ENCODE results near the gene TRAK1. TPM values are rescaled to one million over a fixed set of nuclear protein-coding genes. Genes with fewer than 3 reads are reported as not detected.
A peak's percentile ranks its signal among the peaks of the same experiment; 100 is the strongest.
"Not testable (repeated sequence)": the region's sequence is repeated elsewhere in the genome, so short reads cannot be mapped to it uniquely, and the experiment has no call there.

Gene TRAK1
- total RNA-seq, 1 donor from 2014 or later = 38.3 TPM

- DNase-seq (ENCODE audit: low spot score) = no peak
Measured at GRCh38 chr3:42096796-42097565, 5.8 kb downstream of the TRAK1 start.

- no peak for DNase-seq (ENCODE audit: low spot score)
Measured at GRCh38 chr3:42097566-42097946, 6.4 kb downstream of the TRAK1 start.

GRCh38 chr3:42098171-42098570 is 7.0 kb downstream of the TRAK1 start:
- peak; percentile 6 for DNase-seq (ENCODE audit: low spot score)

DNA sequence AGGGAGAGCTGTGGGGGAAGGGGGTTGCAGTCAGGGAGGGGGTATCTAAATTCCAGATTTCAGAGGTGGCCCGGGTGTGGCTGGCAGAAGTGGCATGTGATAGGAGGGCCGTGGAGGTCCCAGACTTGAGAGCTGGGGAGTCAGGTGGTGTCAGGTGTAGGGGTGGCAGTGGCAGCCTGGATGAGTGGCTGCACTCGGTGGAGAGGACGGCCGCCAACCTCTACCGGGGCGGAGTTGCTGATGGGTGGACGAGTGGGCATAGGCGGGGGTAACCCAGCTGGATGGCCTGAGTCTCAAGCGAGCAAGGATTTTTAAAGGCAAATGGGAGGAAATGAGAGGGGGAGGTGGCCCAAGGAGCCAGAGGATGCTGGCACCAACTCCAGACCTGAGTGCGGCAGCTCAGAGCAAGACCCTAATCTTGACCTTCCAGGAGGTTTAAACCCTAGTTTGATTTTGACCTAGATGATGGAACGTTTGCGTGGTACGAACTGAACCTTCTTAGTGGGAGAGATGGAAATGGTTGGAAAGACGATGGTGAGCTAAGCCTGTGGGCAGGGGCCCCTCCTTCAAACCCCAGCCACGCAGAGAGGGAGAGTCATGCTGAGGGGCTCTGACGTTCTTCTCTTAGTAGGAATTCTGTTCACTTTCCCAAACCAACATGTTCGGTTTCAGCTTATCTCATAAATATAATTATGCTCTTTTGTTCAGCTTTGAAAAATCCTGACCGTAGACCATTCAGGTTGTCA is 8.0 kb downstream of the TRAK1 start:
- peak; percentile 88 for DNase-seq (ENCODE audit: low spot score)

DNA sequence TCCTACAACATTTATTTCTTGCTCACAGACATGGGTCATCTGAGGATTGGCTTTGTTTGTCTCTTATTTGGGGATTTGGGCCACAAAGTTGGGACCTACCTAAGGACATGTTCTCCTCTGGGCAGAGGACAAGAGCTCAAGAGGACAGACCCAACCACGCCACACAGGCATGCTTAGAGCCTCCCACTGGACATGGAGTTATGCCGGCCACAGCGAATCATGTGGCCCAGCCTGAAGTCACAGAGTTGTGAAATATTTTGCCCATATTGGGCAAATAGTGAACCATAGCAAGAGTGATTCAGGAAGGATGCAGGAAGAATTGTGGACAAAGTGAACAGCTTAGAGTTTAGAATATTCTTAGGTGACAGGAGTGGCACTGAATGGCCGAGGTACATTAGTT is 9.9 kb downstream of the TRAK1 start:
- DNase-seq (ENCODE audit: low spot score) = peak; percentile 28

GRCh38 chr3:42101481-42101880 is 10.3 kb downstream of the TRAK1 start:
- DNase-seq (ENCODE audit: low spot score) = peak; percentile 2

GRCh38 chr3:42102571-42102970 is 11.4 kb downstream of the TRAK1 start:
- DNase-seq (ENCODE audit: low spot score) = peak; percentile 2

DNA sequence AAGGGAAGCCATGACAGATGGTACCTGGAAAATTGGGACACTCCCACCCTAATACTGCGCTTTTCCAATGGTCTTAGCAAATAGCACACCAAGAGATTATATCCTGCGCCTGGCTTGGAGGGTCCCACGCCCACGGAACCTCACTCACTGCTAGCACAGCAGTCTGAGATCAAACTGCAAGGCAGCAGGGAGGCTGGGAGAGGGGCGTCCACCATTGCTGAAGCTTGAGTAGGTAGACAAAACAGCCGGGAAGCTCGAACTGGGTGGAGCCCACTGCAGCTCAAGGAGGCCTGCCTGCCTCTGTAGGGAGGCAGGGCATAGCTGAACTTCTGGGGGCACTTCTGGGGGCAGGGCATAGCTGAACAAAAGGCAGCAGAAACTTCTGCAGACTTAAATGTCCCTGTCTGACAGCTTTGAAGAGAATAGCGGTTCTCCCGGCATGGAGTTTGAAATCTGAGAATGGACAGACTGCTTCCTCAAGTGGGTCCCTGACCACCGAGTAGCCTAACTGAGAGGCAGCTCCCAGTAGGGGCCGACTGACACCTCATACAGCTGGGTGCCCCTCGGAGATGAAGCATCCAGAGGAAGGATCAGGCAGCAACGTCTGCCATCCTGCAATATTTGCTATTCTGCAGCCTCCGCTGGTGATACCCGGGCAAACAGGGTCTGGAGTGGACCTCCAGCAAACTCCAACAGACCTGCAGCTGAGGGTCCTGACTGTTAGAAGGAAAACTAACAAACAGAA is 12.9 kb downstream of the TRAK1 start:
- DNase-seq (ENCODE audit: low spot score) = not testable (repeated sequence)

- DNase-seq (ENCODE audit: low spot score) = not testable (repeated sequence)
Measured at GRCh38 chr3:42105994-42106393, 14.8 kb downstream of the TRAK1 start.

GRCh38 chr3:42106646-42107045 is 15.5 kb downstream of the TRAK1 start:
- DNase-seq (ENCODE audit: low spot score) = no peak

GRCh38 chr3:42110631-42111030 is 19.5 kb downstream of the TRAK1 start:
- peak; percentile 30 for DNase-seq (ENCODE audit: low spot score)

- no peak for DNase-seq (ENCODE audit: low spot score)
Measured at GRCh38 chr3:42114130-42114725, 23.1 kb downstream of the TRAK1 start.

GRCh38 chr3:42115215-42115614 is 24.1 kb downstream of the TRAK1 start:
- peak; percentile 60 for DNase-seq (ENCODE audit: low spot score)

DNA sequence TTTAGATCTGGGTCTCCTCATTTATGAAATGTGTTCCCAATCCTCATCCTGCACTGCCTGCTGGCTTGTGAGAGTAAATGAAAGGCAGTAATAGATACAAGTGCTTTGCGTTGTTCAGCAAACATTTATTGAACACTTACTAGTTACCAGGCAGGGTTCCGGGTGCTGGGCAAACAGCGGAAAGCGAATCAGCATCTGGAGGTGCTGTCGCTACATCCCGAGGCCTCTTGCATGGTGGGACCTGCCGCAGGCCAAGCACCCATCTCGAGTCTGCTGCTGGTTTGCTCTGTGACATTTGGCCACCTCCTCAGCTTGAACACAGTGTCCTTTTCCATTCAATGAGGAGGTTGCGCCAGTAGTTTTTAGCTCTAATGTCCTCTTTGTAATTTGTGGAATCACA is 24.8 kb downstream of the TRAK1 start:
- DNase-seq (ENCODE audit: low spot score) = peak; percentile 73

DNA sequence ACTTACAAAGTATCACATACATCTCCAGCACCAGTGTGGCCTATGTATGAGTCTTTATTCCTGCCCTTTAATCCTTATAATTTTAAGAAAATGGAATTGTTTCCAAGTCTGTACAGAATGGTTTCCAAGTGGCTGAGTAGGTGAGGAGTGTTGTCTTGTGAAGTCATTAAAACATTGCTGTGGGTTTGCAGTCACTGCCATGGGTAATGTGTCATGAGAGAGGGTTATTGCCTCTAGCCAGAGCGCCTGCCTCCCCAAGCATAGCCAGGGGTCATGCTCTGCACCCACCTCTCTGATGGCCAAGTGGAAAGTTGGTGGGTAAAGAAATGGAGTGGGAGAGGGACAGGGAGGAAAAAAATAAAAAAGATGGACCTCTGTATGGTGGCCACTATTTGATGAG is 25.3 kb downstream of the TRAK1 start:
- peak; percentile 20 for DNase-seq (ENCODE audit: low spot score)

- DNase-seq (ENCODE audit: low spot score) = peak; percentile 83
Measured at GRCh38 chr3:42117175-42118008, 26.2 kb downstream of the TRAK1 start.

GRCh38 chr3:42118762-42119361 is 27.7 kb downstream of the TRAK1 start:
- peak; percentile 59 for DNase-seq (ENCODE audit: low spot score)

GRCh38 chr3:42119561-42120355 is 28.6 kb downstream of the TRAK1 start:
- DNase-seq (ENCODE audit: low spot score) = peak; percentile 88

- peak; percentile 59 for DNase-seq (ENCODE audit: low spot score)
Measured at GRCh38 chr3:42120866-42121265, 29.7 kb downstream of the TRAK1 start.

Measured in mesenteric fat pad (tissue), 1 donor.